A673 (cell line): ENCODE data around the gene CXCL8. TPM values are rescaled to one million over a fixed set of nuclear protein-coding genes. Genes with fewer than 3 reads are reported as not detected.

Experiments used
- BruUV-seq: library from RNA; stranded (reverse); fragments of 400-500 nt; replicated peaks from 2 replicates; lab custom pipeline; 2021; lab: Mats Ljungman, UMichigan
- CTCF ChIA-PET: fragments of 300-600 bp; sonication (Branson Sonifier 250); formaldehyde crosslinking; loops from one replicate; lab custom pipeline; 2022; ENCODE audit warnings: antibody characterized with exemption; lab: Charles Lee
- POLR2A ChIA-PET: fragments of 300-600 bp; sonication (Branson Sonifier 250); formaldehyde crosslinking; loops from one replicate; lab custom pipeline; 2022; ENCODE audit warnings: antibody characterized with exemption; ENCODE audit not compliant: low non-redundant PET; lab: Charles Lee
- DNase-seq: peaks from one replicate; pipeline ENCODE4 v3.0.0-alpha.2; 2015; ENCODE audit warnings: low spot score
- H3K27ac ChIP-seq: fragments of 200-600 bp; sonication (generic); 2 replicates; pipeline ENCODE4 v1.5.1; 2016; ENCODE audit warnings: mixed run types, low read depth, mild to moderate bottlenecking, mixed read lengths, antibody characterized with exemption, low read length; ENCODE audit not compliant: poor library complexity, severe bottlenecking
- H3K27me3 ChIP-seq: fragments of 200-600 bp; sonication (generic); replicated peaks from 2 replicates; pipeline ENCODE4 v1.6.1; 2017; ENCODE audit warnings: mixed run types, low read depth, mild to moderate bottlenecking, mixed read lengths, antibody characterized with exemption, low read length; ENCODE audit not compliant: insufficient read depth, poor library complexity
- H3K36me3 ChIP-seq: fragments of 200-600 bp; sonication (generic); 2 replicates; pipeline ENCODE4 v1.6.1; 2016; ENCODE audit warnings: mixed run types, mild to moderate bottlenecking, mixed read lengths, antibody characterized with exemption, low read length; ENCODE audit not compliant: insufficient read depth, poor library complexity, severe bottlenecking
- H3K4me1 ChIP-seq: fragments of 200-600 bp; sonication (generic); 2 replicates; pipeline ENCODE4 v1.6.1; 2017; ENCODE audit warnings: mixed run types, mild to moderate bottlenecking, mixed read lengths, antibody characterized with exemption, low read length; ENCODE audit not compliant: insufficient read depth, poor library complexity, severe bottlenecking
- H3K4me3 ChIP-seq: fragments of 200-600 bp; sonication (generic); 2 replicates; pipeline ENCODE4 v1.5.1; 2016; ENCODE audit warnings: low read depth, mixed run types, mild to moderate bottlenecking, mixed read lengths, low read length; ENCODE audit not compliant: poor library complexity, severe bottlenecking
- H3K9me3 ChIP-seq: fragments of 200-600 bp; sonication (generic); 2 replicates; pipeline ENCODE4 v1.6.1; 2016; ENCODE audit warnings: mixed run types, low read depth, mild to moderate bottlenecking, mixed read lengths, antibody characterized with exemption, low read length; ENCODE audit not compliant: poor library complexity, severe bottlenecking
- EZH2 ChIP-seq: fragments of 200-600 bp; sonication (generic); IDR thresholded peaks from 2 replicates; pipeline ENCODE4 v1.6.1; 2017; ENCODE audit warnings: borderline replicate concordance, low read depth, mild to moderate bottlenecking, mixed read lengths, antibody characterized with exemption, low read length; ENCODE audit not compliant: poor library complexity, severe bottlenecking
- intact Hi-C: fragments of 100-400 bp; cut with micrococcal nuclease; formaldehyde crosslinking; loops from one replicate; pipeline ENCODE4 v1.10.0; 2022; ENCODE audit not compliant: unreplicated experiment
- total RNA-seq: library from RNA; stranded (reverse); gene quantifications from 2 replicates; pipeline ENCODE4 v1.2.3, GENCODE V29; 2021
- TF ChIP-seq, protein P1 (sequence below): fragments of 300-800, 200-600 bp; sonication (generic); conservative IDR thresholded peaks from 2 replicates; pipeline ENCODE4 v1.5.1; 2017; ENCODE audit warnings: low read depth, mild to moderate bottlenecking, antibody characterized with exemption, low read length, moderate library complexity, mixed read lengths

The CXCL8 gene
- total RNA-seq, 1 experiment from 2014 or later = 2.7 TPM

DNA sequence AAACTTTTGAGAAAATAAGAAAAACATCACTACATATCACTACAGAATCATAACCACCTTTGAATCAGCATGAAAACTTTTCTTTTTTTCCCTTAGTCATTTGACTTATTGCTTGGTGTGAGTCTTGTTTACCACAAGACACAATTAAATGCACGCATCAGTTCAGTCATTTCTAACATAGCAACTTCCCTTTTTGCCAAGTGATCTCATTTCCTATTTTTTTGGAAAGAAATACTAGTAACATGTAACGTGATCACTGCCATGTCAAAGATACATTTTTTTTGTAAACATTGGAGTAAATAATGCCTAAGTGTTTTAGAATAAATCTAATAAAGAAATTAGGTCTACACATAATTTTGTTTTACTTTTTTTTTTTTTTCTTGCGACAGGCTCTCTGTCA lies 5.1 kb upstream of the CXCL8 start:
- POLR2A ChIA-PET = no interaction called here
- H3K27me3 ChIP-seq = no peaks in the 10 kb centered on the region
- H3K4me3 ChIP-seq = no peak overlapping the region
- CTCF ChIA-PET = no interaction called here
- H3K9me3 ChIP-seq = no peaks in the 10 kb centered on the region
- H3K36me3 ChIP-seq = no peaks in the 10 kb centered on the region
- no peak for TF ChIP-seq EZH2
- TF ChIP-seq, protein P1, sequence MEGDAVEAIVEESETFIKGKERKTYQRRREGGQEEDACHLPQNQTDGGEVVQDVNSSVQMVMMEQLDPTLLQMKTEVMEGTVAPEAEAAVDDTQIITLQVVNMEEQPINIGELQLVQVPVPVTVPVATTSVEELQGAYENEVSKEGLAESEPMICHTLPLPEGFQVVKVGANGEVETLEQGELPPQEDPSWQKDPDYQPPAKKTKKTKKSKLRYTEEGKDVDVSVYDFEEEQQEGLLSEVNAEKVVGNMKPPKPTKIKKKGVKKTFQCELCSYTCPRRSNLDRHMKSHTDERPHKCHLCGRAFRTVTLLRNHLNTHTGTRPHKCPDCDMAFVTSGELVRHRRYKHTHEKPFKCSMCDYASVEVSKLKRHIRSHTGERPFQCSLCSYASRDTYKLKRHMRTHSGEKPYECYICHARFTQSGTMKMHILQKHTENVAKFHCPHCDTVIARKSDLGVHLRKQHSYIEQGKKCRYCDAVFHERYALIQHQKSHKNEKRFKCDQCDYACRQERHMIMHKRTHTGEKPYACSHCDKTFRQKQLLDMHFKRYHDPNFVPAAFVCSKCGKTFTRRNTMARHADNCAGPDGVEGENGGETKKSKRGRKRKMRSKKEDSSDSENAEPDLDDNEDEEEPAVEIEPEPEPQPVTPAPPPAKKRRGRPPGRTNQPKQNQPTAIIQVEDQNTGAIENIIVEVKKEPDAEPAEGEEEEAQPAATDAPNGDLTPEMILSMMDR = no peak
- DNase-seq = no peak
- no TSS peak for BruUV-seq
- H3K4me1 ChIP-seq = no peaks in the 10 kb centered on the region
- no peak overlapping the region for H3K27ac ChIP-seq
- intact Hi-C loops = no loop called here

DNA sequence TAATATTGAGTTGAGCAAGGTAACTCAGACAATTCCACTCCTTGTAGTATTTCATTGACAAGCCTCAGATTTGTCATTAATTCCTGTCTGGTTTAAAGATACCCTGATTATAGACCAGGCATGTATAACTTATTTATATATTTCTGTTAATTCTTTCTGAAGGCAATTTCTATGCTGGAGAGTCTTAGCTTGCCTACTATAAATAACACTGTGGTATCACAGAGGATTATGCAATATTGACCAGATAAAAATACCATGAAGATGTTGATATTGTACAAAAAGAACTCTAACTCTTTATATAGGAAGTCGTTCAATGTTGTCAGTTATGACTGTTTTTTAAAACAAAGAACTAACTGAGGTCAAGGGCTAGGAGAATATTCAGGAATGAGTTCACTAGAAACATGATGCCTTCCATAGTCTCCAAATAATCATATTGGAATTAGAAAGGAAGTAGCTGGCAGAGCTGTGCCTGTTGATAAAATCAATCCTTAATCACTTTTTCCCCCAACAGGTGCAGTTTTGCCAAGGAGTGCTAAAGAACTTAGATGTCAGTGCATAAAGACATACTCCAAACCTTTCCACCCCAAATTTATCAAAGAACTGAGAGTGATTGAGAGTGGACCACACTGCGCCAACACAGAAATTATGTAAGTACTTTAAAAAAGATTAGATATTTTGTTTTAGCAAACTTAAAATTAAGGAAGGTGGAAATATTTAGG lies 821 bp downstream of the CXCL8 start:
- Histone ChIP-seq H3K27me3 (no peaks in the 10 kb centered on the region), H3K36me3 (no peaks in the 10 kb centered on the region), H3K9me3 (no peaks in the 10 kb centered on the region), H3K27ac (no peak overlapping the region), H3K4me3 (no peak overlapping the region), H3K4me1 (no peaks in the 10 kb centered on the region)
- DNase-seq = no peak
- BruUV-seq = no TSS peak
- CTCF ChIA-PET = no interaction called here
- POLR2A ChIA-PET = no interaction called here
- intact Hi-C loops = no loop called here
- TF ChIP-seq, protein P1 = no peak
- TF ChIP-seq EZH2 = no peak

DNA sequence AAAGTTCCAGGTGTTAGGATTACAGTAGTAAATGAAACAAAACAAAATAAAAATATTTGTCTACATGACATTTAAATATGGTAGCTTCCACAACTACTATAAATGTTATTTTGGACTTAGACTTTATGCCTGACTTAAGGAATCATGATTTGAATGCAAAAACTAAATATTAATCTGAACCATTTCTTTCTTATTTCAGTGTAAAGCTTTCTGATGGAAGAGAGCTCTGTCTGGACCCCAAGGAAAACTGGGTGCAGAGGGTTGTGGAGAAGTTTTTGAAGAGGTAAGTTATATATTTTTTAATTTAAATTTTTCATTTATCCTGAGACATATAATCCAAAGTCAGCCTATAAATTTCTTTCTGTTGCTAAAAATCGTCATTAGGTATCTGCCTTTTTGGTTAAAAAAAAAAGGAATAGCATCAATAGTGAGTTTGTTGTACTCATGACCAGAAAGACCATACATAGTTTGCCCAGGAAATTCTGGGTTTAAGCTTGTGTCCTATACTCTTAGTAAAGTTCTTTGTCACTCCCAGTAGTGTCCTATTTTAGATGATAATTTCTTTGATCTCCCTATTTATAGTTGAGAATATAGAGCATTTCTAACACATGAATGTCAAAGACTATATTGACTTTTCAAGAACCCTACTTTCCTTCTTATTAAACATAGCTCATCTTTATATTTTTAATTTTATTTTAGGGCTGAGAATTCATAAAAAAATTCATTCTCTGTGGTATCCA lies 1.6 kb downstream of the CXCL8 start:
- POLR2A ChIA-PET = no interaction called here
- TF ChIP-seq, protein P1 = no peak
- no peak for TF ChIP-seq EZH2
- no peaks in the 10 kb centered on the region for H3K9me3 ChIP-seq
- DNase-seq = no peak
- H3K27me3 ChIP-seq = no peaks in the 10 kb centered on the region
- no peak overlapping the region for H3K4me3 ChIP-seq
- intact Hi-C loops = no loop called here
- H3K4me1 ChIP-seq = no peaks in the 10 kb centered on the region
- BruUV-seq = no TSS peak
- no peaks in the 10 kb centered on the region for H3K36me3 ChIP-seq
- no peak overlapping the region for H3K27ac ChIP-seq
- CTCF ChIA-PET = no interaction called here
